ENCODE results near the gene SLC8A2. TPM values are rescaled to one million over a fixed set of nuclear protein-coding genes. Genes with fewer than 3 reads are reported as not detected.

The SLC8A2 gene
- total RNA-seq, 1 donor from 2014 or later, result 0.30 TPM

DNA sequence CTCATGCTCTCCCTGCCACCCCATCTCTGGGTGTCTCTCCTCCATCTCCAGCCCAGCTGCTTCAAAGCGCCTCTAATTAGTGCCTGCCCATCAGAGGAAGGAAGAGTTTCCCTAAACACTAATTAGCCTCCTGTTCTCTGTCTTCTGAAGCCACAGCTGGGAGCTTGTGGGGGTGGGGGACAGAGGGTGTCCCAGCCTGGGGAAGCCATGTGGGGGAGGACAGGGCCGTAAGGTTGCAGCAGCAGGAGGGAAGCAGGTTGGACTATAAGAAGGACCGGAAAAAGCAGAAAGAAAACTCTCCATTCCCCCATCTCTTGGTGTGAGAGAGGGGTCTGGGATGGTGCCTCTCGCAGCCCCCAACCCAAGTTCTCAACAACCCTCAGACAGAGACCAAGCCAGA lies 26.2 kb downstream of the SLC8A2 start:
- Histone ChIP-seq H3K36me3 (no peaks in the 10 kb centered on the region), H3K27ac (replicated peaks) (no peak overlapping the region), H3K27me3 (ENCODE audit: low read depth) (peaks cover 100% of the 10 kb centered on the region), H3K4me3 (no peak overlapping the region), H3K9me3 (replicated peaks) (no peaks in the 10 kb centered on the region), H3K4me1 (peaks cover 9% of the 10 kb centered on the region)
- TF ChIP-seq, protein P1, sequence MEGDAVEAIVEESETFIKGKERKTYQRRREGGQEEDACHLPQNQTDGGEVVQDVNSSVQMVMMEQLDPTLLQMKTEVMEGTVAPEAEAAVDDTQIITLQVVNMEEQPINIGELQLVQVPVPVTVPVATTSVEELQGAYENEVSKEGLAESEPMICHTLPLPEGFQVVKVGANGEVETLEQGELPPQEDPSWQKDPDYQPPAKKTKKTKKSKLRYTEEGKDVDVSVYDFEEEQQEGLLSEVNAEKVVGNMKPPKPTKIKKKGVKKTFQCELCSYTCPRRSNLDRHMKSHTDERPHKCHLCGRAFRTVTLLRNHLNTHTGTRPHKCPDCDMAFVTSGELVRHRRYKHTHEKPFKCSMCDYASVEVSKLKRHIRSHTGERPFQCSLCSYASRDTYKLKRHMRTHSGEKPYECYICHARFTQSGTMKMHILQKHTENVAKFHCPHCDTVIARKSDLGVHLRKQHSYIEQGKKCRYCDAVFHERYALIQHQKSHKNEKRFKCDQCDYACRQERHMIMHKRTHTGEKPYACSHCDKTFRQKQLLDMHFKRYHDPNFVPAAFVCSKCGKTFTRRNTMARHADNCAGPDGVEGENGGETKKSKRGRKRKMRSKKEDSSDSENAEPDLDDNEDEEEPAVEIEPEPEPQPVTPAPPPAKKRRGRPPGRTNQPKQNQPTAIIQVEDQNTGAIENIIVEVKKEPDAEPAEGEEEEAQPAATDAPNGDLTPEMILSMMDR (IDR thresholded peaks at IDR 0.05; ENCODE audit: borderline replicate concordance), result no peak
- intact Hi-C loops (cut with micrococcal nuclease), result no loop called here
- DNase-seq, result no peak

DNA sequence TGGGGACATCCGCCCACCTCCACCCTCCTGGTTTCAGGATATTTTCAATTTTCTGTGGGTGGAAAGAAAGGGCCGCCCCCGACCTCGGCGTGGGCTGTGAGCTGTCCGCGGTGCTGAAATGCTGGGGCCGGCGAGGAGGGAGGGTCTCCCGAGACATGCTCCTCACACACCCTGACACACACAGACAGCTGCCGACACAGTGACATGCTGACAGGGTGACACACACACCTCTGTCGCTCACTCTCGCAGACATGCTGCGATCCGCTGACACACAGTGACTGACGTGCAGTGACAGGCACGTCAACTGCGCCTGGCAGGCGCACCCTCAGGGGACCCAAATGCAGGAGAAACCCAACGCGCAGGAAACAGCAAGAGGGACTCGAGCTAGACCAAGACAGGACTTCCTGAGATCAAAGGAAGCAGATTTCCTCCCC lies 27.3 kb downstream of the SLC8A2 start:
- TF ChIP-seq, protein P1 (IDR thresholded peaks at IDR 0.05; ENCODE audit: borderline replicate concordance), result no peak
- Histone ChIP-seq H3K27me3 (ENCODE audit: low read depth) (peaks cover 92% of the 10 kb centered on the region), H3K9me3 (replicated peaks) (no peaks in the 10 kb centered on the region), H3K4me1 (peaks cover 9% of the 10 kb centered on the region), H3K36me3 (no peaks in the 10 kb centered on the region), H3K27ac (replicated peaks) (no peak overlapping the region), H3K4me3 (no peak overlapping the region)
- DNase-seq, result no peak
- intact Hi-C loops (cut with micrococcal nuclease), result no loop called here

DNA sequence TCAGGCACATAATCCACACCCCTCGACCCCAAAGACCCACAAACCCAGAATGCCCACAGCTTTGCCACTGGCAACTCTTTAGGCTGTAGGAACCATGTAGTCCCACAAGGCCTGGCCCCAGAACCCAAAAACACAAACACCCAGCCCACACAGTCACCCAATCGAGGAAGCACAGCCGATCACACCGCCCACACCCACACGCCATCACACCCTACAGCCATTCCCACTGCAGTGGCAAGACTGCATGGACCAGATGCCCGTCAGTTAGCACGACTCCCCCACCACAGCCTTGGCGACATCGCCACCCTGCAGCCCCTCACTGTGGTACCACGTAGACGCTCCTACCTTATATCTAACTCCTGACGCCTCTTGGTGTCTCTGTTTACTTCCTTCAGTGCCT lies 28.4 kb downstream of the SLC8A2 start:
- Histone ChIP-seq H3K4me1 (peaks cover 9% of the 10 kb centered on the region), H3K4me3 (no peak overlapping the region), H3K27me3 (ENCODE audit: low read depth) (peaks cover 90% of the 10 kb centered on the region), H3K36me3 (no peaks in the 10 kb centered on the region), H3K9me3 (replicated peaks) (no peaks in the 10 kb centered on the region), H3K27ac (replicated peaks) (no peak overlapping the region)
- DNase-seq, result no peak
- TF ChIP-seq, protein P1 (IDR thresholded peaks at IDR 0.05; ENCODE audit: borderline replicate concordance), result no peak
- intact Hi-C loops (cut with micrococcal nuclease), result no loop called here

DNA sequence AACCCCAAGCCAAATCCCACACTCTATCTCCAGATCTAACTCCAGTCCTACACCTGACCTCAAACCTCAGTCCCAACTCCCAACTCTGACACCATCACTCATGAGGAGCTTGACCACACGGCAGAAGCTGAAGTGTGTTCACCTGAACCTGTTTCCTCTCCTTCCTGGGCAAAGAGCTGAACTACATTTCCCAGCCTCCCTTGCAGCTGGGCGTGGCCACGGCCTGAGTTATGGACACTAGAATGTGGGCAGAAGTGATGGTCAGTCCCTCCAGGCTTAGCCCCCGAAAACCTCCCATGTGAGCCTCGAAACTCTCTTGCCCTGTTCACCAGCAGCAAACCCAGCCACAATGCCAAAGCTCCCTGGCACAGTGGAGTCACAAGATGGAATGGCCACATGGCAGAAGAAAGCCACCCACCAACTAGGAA lies 32.9 kb downstream of the SLC8A2 start:
- Histone ChIP-seq H3K36me3 (no peaks in the 10 kb centered on the region), H3K9me3 (replicated peaks) (no peaks in the 10 kb centered on the region), H3K27me3 (ENCODE audit: low read depth) (peaks cover 88% of the 10 kb centered on the region), H3K4me1 (peaks cover 6% of the 10 kb centered on the region), H3K4me3 (no peak overlapping the region), H3K27ac (replicated peaks) (no peak overlapping the region)
- TF ChIP-seq, protein P1 (IDR thresholded peaks at IDR 0.05; ENCODE audit: borderline replicate concordance), result no peak
- intact Hi-C loops (cut with micrococcal nuclease), result no loop called here
- no peak for DNase-seq

DNA sequence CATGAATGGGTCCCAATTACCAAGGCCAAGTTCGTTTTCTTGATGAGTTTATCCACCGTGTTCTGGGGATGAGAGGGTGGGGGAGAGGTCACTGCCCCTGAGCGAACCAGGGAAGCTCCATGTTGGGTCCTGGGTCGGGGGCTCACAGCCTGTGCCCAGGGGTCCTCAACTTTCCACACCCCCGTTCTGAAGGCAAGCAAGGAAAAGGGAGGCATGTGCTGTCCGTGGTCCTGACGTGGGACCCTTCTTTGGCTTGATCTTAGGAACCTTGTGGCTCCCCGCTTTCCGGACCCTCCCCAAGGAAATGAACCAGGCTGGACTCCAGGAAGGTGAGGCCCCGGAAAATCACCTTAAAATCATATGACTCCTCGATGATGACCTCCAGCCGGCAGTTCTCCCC lies 34.2 kb downstream of the SLC8A2 start:
- DNase-seq, result no peak
- H3K9me3 ChIP-seq (replicated peaks), result no peaks in the 10 kb centered on the region
- intact Hi-C loops (cut with micrococcal nuclease), result loop anchor here (2.0 kb wide), 1 partner anchor 269 kb away; no protein-coding TSS in a partner anchor
- H3K27ac ChIP-seq (replicated peaks), result no peak overlapping the region
- no peak overlapping the region for H3K4me3 ChIP-seq
- TF ChIP-seq, protein P1 (IDR thresholded peaks at IDR 0.05; ENCODE audit: borderline replicate concordance), result no peak
- peaks cover 88% of the 10 kb centered on the region for H3K27me3 ChIP-seq (ENCODE audit: low read depth)
- no peaks in the 10 kb centered on the region for H3K36me3 ChIP-seq
- peaks cover 6% of the 10 kb centered on the region for H3K4me1 ChIP-seq
